NK-92 treated with Interleukin-12 subunit alpha and Interleukin-12 subunit beta, amount 100 ng/mL, for 24 hours (cell line): ENCODE measurements around the gene DLEU7.

ENCODE experiments used
- DNase-seq: peaks from one replicate; lab custom pipeline; 2025; lab: John Stamatoyannopoulos, UW

DLEU7 gene

GRCh38 chr13:50843257-50844083, at the start of gene DLEU7:
Gene DLEU7, minus strand, starts transcription at chr13:50843692. Its CDS starts 46 bp downstream, at chr13:50843646.
- DNase-seq = no peak

- no peak for DNase-seq
Observed at GRCh38 chr13:50892210-50892944, 48.9 kb upstream of the DLEU7 start.

GRCh38 chr13:50891206-50891605, 47.7 kb upstream of the DLEU7 start:
- no peak for DNase-seq

GRCh38 chr13:50889317-50889716, 45.8 kb upstream of the DLEU7 start:
- DNase-seq = no peak

- DNase-seq = no peak
Observed at GRCh38 chr13:50888362-50888761, 44.9 kb upstream of the DLEU7 start.

- DNase-seq = no peak
Observed at GRCh38 chr13:50887151-50887550, 43.7 kb upstream of the DLEU7 start.

- no peak for DNase-seq
Observed at GRCh38 chr13:50884265-50884664, 40.8 kb upstream of the DLEU7 start.

- DNase-seq = no peak
Observed at GRCh38 chr13:50883728-50884127, 40.2 kb upstream of the DLEU7 start.

- DNase-seq = no peak
Observed at GRCh38 chr13:50882816-50883435, 39.4 kb upstream of the DLEU7 start.

- no peak for DNase-seq
Observed at GRCh38 chr13:50873991-50874390, 30.5 kb upstream of the DLEU7 start.

GRCh38 chr13:50873467-50873866, 30.0 kb upstream of the DLEU7 start:
- no peak for DNase-seq

GRCh38 chr13:50871405-50871804, 27.9 kb upstream of the DLEU7 start:
- no peak for DNase-seq

GRCh38 chr13:50867637-50867945, 24.1 kb upstream of the DLEU7 start:
- DNase-seq = no peak

- no peak for DNase-seq
Observed at GRCh38 chr13:50866817-50867636, 23.5 kb upstream of the DLEU7 start.

- DNase-seq = no peak
Observed at GRCh38 chr13:50864492-50864891, 21.0 kb upstream of the DLEU7 start.

GRCh38 chr13:50855681-50856080, 12.2 kb upstream of the DLEU7 start:
- DNase-seq = no peak

GRCh38 chr13:50850445-50850844, 7.0 kb upstream of the DLEU7 start:
- DNase-seq = no peak

- DNase-seq = no peak
Observed at GRCh38 chr13:50847501-50847900, 4.0 kb upstream of the DLEU7 start.

GRCh38 chr13:50846861-50847475, 3.5 kb upstream of the DLEU7 start:
- DNase-seq = no peak

GRCh38 chr13:50845211-50845610, 1.7 kb upstream of the DLEU7 start:
- DNase-seq = no peak

GRCh38 chr13:50844084-50844875, 788 bp upstream of the DLEU7 start:
- no peak for DNase-seq
